ENCODE results near the gene STXBP6.
"Not testable (repeated sequence)": the region's sequence is repeated elsewhere in the genome, so short reads cannot be mapped to it uniquely, and the experiment has no call there.

Gene STXBP6

DNA sequence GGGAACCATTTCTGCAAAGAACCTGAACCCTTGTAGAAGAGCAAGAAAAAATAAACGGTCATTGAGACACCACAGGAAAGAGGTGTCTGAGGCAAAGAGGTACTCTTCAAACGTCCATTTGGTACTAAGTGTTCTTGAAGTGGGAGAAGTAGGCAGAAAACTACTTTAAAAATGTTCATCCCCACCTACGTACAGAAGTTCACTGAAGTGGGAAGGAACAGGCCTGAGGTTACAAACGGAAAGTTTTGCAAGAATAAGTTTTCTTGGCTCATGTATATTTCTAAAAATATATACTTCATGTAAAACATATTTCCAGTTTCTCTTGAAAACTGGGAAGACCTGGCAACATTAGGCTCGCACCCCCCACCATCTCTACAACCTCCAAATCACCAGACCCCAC, 61.2 kb downstream of the STXBP6 start:
- DNase-seq (ENCODE audit: low read depth in 3 of 3, low spot score in 1 of 3) = no peak

DNA sequence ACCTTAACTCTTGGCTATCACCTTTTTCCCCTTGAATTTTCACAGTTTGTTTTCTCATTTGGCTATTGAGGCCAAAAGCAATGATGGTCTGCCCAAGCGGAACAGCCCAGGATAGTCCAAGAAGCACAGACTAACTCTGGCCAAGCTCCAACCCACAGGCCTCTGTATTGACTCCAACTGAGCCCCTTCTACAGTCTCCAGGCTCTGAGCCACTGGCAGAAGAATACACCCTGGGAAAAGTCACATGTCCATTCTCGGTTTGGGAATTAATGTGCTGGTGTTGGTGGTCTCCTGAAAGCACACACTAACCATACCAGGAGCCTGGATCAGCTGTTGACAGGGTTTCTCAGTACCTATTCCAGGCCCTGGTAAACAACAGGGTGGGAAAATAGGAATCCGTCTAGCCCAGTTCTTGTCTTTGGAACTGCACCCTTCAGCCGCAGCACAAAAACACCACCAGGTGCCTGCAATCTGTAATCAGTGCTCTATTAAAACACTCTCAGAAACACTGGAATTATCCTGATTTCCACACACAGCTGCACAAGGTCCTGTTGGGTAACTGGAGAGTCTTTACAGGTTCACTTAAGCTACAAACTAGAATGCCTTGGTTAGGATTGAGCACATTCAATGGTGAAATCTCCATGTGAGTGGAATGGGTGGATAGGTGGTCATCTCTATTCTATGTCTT, 63.6 kb downstream of the STXBP6 start:
- no peak for DNase-seq (ENCODE audit: low read depth in 3 of 3, low spot score in 1 of 3)

DNA sequence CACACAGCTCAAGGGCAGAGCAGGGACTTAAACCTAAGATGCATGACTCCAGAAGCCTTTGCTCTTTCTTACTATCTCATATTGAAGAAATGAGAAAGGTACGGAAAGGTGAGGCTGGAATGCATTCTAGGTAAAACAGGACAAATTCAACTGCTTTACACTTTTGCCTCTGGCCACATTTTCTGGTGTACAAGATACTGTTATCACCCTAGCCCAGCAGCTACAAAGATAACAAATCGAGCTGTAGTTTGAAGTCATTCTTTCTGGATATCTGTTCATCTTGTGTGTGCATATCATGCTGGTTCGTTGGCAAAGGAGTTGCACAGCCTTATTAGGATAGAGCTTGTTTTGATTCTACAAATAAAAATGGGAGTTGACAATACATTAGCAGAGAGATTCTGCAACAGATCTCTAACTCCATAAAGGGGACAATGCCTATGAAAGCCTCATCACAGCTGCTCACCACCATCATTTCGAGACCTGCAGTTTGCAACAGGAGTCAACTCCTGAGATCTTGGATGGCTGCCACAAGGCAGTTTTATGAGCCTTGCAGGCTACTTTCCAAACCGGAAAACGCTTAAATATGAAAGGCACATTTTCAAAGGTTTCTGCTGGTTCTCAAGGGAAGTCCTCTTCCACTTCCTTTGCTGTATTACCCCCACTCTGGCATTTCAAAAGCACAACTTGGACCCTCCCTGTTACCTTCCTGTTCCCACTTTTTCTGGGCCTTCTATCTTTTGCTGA, 64.9 kb downstream of the STXBP6 start:
- DNase-seq (ENCODE audit: low read depth in 3 of 3, low spot score in 1 of 3) = no peak

DNA sequence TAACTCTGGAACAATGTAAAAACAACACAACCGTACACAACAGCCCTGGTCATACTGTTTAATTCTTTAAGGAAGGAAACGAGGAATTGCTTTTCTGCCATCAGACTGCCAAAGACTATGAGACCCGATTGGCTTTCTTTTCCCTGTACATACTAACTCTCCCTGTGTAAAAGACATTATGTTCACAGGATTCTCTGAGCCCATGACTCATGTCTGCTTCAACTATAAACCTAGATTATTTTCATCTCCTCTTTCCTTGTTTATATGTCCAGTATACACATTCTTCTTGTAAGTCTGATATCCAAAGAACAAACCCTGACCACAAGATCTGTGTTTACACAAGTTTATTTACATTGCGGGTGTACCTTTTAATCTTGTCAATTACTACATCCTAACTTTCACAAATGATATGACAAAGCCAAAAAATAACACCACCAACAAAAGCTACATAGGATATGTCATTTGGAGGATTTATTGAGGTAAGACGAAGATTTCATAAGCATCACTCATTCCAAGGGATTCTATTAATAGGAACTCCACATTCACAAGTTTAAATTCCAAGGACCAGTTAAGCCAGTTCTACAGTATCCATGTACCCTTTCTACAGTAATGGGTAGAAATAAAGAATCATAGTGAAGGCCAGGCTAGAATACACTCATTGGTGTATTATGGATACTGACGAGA, 67.3 kb downstream of the STXBP6 start:
- DNase-seq (ENCODE audit: low read depth in 3 of 3, low spot score in 1 of 3) = no peak

DNA sequence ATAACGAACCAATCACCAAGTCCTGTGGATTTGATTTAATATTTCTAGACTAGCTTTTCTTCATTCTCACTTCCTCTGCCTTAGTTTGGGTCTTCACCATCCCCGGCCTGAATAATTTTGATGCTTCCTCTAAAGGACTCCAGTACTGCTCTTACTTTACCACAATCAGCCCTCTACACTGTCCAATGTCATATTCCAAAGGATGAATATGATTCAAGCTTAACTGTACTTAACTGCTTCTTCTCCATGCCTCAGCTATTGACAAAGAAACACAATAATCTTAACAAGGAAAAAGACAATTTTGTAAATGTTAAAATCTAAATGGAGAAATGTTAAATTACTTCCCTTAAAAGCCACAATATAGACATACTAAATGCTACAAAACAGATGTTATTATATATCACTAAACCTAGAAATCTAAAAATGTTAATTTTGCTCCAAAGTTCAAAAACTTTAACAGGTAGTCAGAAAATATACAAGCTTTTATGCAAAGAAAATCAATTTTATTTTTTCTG, 70.2 kb downstream of the STXBP6 start:
- DNase-seq (ENCODE audit: low read depth in 3 of 3, low spot score in 1 of 3) = no peak

DNA sequence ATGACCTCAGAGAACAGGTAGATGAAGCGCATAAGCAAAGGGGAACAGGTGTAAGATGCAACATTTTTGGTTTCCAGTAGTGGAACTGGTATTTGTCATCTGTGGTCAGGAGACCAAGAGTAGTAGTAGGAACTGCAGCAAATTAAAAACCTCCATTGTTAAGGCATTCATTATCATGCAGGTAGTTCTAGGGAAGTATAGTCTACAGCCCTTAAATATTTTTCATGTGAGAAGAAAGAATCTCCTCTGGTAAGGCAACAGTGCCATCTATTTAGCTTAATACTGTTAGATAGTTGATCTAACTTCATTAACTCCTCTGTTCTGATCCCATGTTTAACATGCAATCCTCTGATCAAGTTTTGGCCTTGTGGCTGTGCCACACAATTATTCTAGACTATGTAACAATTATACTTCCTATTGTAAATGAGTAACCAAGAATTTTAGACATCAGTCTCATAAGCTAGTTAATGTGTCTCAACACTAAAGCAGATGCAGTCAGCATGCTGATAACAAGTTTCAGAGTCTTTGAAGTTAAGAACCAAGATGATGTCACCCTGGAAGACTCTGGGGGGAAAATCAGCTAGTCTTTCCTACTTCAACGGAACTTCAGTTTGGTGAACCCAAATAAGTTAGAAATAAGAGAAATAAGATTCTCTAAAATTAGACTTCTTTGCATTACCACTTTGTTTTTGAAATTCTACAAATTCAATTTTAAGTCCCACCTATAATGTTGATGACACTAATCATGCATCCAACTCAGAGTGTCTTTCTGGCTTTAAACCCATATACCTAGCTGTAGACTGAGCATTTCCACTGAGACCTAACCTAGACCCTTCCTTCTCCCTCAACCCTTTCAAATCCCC, 70.9 kb downstream of the STXBP6 start:
- DNase-seq (ENCODE audit: low read depth in 3 of 3, low spot score in 1 of 3) = no peak

DNA sequence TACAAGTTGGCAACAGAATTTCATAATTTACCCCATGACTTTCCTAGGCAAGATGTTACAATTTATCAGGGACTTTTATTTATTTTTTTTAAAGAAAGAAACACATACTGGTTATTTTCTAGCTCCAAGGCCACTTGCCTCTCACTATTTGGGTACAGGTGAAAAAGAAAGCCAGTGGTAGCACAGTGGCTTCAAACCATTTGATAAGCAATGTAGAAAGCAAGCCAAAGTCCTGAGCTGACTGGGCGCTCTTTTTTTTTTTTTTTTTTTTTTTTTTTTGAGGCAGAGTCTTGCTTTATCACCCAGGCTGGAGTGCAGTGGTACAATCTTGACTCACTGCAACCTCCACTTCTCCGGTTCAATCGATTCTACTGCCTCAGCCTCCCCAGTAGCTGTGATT, 73.3 kb downstream of the STXBP6 start:
- no peak for DNase-seq (ENCODE audit: low read depth in 3 of 3, low spot score in 1 of 3)

DNA sequence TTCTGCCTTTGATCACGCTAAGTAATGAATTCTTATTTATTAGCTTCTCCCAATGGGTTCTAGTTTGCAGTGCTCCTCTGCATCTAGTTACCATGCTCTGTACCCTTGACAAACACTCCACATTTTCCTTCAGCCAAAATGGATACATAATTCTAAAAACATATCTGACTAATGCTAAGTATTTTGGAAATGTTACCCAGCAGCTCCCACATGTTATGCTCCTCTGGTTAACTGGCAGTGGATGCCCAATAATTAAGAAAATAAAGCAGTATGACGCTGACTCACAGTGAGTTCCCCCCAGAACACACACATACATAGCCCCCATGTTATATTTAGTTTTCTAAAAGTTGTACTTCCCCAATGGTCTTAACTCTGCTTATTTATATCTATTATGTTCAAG, 74.6 kb downstream of the STXBP6 start:
- DNase-seq (ENCODE audit: low read depth in 3 of 3, low spot score in 1 of 3) = no peak

DNA sequence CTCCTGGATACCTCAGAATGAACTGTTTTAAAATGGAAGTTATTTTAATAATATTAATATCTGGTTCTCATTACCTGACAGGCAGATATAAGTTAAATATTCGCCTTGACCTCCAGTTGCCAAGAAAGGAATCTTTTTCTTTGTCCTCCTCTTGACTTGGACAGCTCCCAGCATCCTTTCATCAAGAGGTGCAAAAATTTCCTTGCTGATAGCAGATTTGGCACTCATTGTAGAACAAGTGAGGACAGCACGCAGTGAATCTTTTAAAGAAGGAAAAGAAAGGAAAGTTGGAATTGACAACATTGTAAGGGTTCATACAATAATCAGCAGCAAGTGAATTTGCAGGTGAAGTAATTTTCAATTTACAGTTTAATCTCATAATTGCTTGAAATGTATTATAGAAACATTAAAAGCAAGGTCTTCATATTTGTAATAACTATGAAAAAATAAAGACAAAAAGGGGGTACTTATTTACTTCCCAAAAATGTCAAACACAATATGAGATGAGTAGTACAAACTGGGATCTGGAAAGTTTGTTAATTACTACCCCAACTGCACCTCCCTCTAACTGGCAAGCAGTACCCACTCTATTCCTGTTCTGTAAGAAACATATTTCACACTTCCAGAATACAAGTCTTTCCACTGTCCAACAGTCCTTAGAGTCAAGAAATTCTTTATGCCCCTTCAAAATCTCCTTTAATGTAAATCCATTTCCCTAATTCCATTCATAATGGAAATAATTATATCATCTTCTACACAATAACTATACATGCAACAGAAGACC, 75.2 kb downstream of the STXBP6 start:
- DNase-seq (ENCODE audit: low read depth in 3 of 3, low spot score in 1 of 3) = no peak

DNA sequence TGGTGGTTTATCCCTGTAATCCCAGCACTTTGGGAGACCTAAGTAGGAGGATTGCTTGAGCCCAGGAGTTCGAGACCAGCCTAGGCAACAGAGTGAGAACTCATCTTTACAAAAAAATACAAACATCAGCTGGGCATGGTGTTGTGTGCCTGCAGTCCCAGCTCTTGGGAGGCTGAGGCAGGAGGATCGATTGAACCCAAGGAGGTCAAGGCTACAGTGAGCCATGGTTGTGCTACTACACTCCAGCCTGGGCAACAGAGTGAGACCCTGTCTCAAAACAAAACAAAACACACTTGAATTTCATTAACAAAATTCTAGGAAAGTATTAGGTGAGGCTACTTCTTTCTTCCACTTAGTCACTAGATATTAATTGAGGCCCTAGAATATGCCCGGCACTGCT, 77.1 kb downstream of the STXBP6 start:
- no peak for DNase-seq (ENCODE audit: low read depth in 3 of 3, low spot score in 1 of 3)

DNA sequence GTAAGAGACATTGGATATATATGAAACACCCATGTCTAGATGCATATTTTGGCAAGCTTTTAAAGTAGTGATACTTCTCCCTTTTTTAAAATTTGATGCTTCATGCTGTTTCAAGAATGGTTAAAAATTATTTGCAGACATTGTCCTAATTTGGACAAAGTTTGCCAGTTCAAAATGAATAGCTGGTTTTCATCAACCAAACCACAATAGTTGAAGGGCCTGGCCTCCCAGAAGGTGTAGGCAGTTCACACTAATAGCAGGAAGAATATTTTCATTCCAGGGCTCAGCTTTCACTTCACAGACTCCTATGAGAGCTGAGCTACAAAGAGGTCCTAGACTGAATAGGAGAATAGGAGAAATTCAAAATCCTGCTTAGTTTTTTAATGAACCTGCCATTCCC, 78.7 kb downstream of the STXBP6 start:
- no peak for DNase-seq (ENCODE audit: low read depth in 3 of 3, low spot score in 1 of 3)

DNA sequence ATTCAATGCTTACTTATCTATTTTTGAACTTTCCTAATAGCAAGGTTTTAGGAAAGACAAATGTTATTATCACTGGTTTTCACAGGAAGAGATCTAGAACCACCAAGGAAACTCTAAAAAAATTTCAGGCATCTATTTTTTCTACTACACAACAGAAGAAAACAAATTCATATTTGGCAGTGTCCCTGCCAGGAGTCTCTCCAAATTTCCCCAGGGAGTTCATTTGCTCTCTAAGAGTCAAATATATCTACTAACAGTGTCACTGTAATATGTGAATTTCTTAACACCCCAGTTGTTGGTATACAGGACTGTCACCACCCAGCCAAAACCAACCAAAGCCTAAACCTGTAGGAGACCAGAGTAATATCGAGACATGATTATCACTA, 83.4 kb downstream of the STXBP6 start:
- no peak for DNase-seq (ENCODE audit: low read depth in 3 of 3, low spot score in 1 of 3)

DNA sequence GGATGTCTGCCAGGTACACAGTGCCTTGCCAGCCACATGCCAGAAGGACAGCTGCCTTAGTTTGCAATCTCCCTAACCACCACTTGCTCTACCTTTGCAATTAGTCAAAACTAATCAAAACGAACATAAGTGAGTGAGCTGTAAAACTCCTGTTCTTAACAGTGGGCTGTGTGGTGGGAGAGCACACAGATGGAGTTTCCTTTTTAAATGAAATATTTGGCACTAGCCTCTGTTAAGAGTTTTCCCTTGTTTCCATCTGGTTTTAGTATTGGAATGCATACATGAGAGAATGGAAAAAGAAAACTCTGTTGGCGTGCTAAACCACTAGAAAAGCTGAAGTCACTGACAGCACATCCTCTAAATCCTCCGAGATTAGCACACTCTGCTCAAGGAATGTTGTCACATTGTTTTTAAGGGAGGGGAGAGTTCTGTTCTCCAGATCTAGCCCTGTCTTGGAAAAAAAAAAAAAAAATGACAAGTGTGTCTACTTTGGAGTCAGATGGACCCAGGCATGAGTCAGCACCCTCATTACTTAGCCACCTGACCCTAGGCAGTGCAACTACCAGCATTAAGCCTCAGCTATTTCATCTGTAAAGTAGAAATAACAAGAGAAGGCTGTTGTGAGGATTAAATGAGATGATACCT, 83.9 kb downstream of the STXBP6 start:
- DNase-seq (ENCODE audit: low read depth in 3 of 3, low spot score in 1 of 3) = no peak

DNA sequence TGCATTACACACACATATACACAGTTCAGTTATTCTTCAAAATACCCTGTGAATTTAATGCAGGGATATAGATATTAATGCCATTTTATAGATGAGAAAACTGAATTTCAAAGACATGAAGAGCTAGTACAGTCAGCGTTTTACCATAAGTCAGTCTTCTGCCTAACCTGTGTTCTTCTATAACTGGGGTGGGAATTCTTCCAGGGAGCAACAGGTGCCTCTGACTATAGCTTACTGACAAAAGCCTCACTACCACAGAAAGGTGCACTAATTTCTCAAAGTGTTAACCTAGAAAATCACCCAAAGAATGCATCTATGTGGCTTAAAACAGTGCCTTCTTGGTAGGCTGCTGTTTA, 84.4 kb downstream of the STXBP6 start:
- no peak for DNase-seq (ENCODE audit: low read depth in 3 of 3, low spot score in 1 of 3)

DNA sequence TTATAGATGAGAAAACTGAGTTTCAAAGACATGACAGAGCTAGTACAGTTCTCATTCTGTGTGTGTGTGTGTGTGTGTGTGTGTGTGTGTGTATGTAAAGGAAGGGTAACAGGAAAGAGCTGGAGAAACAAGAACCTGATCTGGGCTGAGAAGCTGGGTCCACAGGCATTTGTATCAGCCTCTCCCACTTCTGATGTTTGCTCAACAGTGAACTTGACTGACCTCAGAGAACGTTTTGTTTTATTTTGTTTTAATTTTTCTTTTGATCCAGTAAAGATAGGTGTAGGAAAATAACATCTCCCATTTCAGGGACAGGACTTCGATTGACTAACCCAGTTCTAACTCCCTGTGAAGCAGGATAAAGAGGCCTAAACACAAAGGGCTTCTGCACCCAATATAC, 85.4 kb downstream of the STXBP6 start:
- no peak for DNase-seq (ENCODE audit: low read depth in 3 of 3, low spot score in 1 of 3)

DNA sequence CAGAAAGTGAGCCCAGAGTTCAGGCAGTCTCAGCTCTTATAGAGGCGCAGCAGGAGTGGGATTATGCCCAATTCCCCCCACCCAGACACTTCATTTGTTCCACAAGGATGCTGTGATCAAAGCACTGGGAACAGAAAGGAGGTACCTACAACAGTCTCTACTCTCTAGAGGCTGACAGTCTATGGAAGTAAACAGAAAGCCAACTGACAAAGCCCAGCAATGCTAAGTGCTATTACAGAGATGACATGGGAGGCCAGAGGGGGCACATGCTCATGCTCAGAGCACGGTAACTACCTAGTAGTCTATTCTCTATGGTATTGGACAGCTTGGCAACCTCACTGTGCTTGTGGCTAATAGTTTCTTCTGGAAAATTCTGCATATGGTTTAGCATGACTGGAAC, 85.9 kb downstream of the STXBP6 start:
- DNase-seq (ENCODE audit: low read depth in 3 of 3, low spot score in 1 of 3) = no peak

DNA sequence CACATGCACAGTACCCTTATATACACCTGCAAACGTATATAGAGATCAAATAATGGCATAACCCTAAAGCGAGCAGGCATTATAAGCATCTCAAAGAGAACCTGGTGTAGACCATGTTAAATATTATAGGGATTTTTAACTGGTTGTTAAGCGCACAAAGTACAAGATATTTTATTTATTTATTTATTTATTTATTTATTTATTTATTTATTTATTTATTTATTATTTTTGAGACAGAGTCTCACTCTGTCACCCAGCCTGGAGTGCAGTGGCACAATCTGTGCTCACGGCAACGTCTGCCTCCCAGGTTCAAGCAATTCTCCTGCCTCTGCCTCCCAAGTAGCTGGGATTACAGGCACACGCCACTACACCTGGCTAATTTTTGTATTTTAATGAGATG, 87.8 kb downstream of the STXBP6 start:
- DNase-seq (ENCODE audit: low read depth in 3 of 3, low spot score in 1 of 3) = not testable (repeated sequence)

DNA sequence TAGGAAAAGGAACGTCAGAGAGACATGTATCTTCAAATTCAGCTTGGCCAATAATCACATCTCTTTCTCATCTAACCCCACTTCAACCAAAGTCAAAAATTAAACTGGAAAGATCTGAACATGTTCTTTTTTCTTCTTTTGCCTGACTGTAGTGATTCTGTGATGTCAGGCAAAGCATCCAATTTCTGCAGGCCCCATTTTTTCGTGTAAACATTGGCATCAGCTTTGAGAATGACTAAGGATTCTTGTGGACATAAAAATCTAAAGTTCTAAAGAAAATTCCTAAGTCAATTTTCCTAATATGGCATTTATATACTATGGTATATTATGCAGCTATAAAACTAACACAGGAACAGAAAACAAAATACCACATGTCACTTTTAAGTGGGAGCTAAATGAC, 89.1 kb downstream of the STXBP6 start:
- DNase-seq (ENCODE audit: low read depth in 3 of 3, low spot score in 1 of 3) = no peak

DNA sequence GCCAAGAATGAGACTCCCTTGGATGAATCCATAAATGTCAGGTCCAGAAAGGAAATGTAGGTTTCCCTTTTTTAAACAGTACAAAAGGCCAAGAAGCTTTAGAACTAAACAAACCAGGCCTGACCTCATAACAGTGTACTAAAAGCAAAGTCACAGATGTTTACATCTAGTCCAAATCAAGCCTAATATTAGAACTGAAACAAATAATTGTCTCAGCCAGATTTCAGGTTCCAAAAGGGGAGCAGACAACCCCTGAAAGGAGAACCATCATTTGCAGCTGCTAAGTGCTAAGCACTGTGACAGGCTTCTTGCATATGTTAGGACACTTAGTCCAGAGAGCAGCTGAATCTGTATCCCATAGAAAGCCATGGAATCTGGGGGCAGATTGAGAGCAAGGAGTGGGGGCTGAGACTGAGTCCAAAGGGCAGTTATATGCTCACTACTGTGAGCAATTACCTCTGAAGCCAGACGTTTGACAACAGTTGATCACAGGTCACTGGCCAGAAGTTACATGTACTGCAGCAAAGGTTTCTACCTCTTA, 90.1 kb downstream of the STXBP6 start:
- no peak for DNase-seq (ENCODE audit: low read depth in 3 of 3, low spot score in 1 of 3)

DNA sequence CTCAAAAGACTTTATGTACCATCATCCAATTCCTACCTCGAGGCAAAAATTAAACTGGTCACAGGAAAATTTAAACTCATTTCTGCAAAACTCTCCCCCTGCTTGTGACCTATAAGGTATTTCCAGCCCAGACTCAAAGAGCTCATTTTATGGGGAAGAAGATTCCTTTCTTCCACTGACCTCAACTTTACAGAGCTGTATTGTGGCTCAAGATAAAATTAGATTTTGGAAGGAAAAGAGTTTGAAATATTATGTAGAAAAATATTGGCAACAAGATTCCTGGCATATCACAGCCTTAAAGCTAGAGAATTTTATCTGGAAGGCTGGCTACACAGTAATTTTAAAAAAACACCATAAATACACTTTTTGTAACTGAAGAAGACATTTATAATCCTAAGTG, 91.7 kb downstream of the STXBP6 start:
- no peak for DNase-seq (ENCODE audit: low read depth in 3 of 3, low spot score in 1 of 3)
